Smooth muscle cell of the brain vasculature (primary cell): ENCODE measurements around the gene MCFD2.
"Not testable (repeated sequence)": the region's sequence is repeated elsewhere in the genome, so short reads cannot be mapped to it uniquely, and the experiment has no call there.

Experiments
- DNase-seq: peaks from one replicate; pipeline ENCODE4 v3.0.0-alpha.2; 2012; ENCODE audit warnings: low read depth, low spot score

MCFD2 gene

GRCh38 chr2:46902465-46902864, 13.1 kb downstream of the MCFD2 start:
- no peak for DNase-seq

GRCh38 chr2:46901611-46902010, 14.0 kb downstream of the MCFD2 start:
- no peak for DNase-seq

- no peak for DNase-seq
Measured at GRCh38 chr2:46900381-46900780, 15.2 kb downstream of the MCFD2 start.

- no peak for DNase-seq
Measured at GRCh38 chr2:46899053-46899452, 16.6 kb downstream of the MCFD2 start.

- DNase-seq: no peak
Measured at GRCh38 chr2:46898024-46898423, 17.6 kb downstream of the MCFD2 start.

- no peak for DNase-seq
Measured at GRCh38 chr2:46893269-46893939, 22.2 kb downstream of the MCFD2 start.

- DNase-seq: no peak
Measured at GRCh38 chr2:46891956-46892553, 23.6 kb downstream of the MCFD2 start.

- DNase-seq: no peak
Measured at GRCh38 chr2:46888421-46888952, 27.1 kb downstream of the MCFD2 start.

- DNase-seq: no peak
Measured at GRCh38 chr2:46887028-46887885, 28.3 kb downstream of the MCFD2 start.

- no peak for DNase-seq
Measured at GRCh38 chr2:46886268-46887027, 29.2 kb downstream of the MCFD2 start.

- DNase-seq: peak; percentile 57
Measured at GRCh38 chr2:46885376-46885775, 30.2 kb downstream of the MCFD2 start.

GRCh38 chr2:46879511-46879910, 36.1 kb downstream of the MCFD2 start:
- DNase-seq: no peak

GRCh38 chr2:46878886-46879285, 36.7 kb downstream of the MCFD2 start:
- no peak for DNase-seq

- DNase-seq: no peak
Measured at GRCh38 chr2:46878240-46878877, 37.2 kb downstream of the MCFD2 start.

- no peak for DNase-seq
Measured at GRCh38 chr2:46877619-46878113, 37.9 kb downstream of the MCFD2 start.

- DNase-seq: no peak
Measured at GRCh38 chr2:46876741-46877384, 38.7 kb downstream of the MCFD2 start.

GRCh38 chr2:46875962-46876689, 39.5 kb downstream of the MCFD2 start:
- DNase-seq: not testable (repeated sequence)

- no peak for DNase-seq
Measured at GRCh38 chr2:46875226-46875899, 40.2 kb downstream of the MCFD2 start.

- no peak for DNase-seq
Measured at GRCh38 chr2:46874236-46874929, 41.2 kb downstream of the MCFD2 start.
